SU-DHL-6 (cell line): ENCODE measurements around the gene PALLD.

Source experiments
- CTCF ChIP-seq: fragments of 200-600 bp; sonication (generic); IDR thresholded peaks from one replicate; pipeline ENCODE4 v1.5.1; 2017; ENCODE audit warnings: antibody characterized with exemption, mild to moderate bottlenecking, low read length, moderate library complexity; ENCODE audit not compliant: insufficient read depth, poor library complexity, severe bottlenecking
- EZH2phosphoT487 ChIP-seq: fragments of 200-600 bp; sonication (generic), shearing (Covaris generic); conservative IDR thresholded peaks from 2 replicates; pipeline ENCODE4 v1.6.1; 2018; ENCODE audit warnings: mild to moderate bottlenecking, antibody characterized with exemption, low read length, moderate library complexity, mixed read lengths

- no peak for TF ChIP-seq CTCF
- no peak for TF ChIP-seq EZH2phosphoT487
Observed at GRCh38 chr4:168931215-168931650, 434.4 kb downstream of the PALLD start.
